DMS114 treated with DMSO at 0.1 percent for 48 hours (cell line): Measurements from ENCODE around the gene WDHD1.
"Not testable (repeated sequence)": the region's sequence is repeated elsewhere in the genome, so short reads cannot be mapped to it uniquely, and the experiment has no call there.

Source experiments
- DNase-seq: peaks from one replicate; lab custom pipeline; 2025; ENCODE audit not compliant: unreplicated experiment; lab: John Stamatoyannopoulos, UW

WDHD1 gene

DNA sequence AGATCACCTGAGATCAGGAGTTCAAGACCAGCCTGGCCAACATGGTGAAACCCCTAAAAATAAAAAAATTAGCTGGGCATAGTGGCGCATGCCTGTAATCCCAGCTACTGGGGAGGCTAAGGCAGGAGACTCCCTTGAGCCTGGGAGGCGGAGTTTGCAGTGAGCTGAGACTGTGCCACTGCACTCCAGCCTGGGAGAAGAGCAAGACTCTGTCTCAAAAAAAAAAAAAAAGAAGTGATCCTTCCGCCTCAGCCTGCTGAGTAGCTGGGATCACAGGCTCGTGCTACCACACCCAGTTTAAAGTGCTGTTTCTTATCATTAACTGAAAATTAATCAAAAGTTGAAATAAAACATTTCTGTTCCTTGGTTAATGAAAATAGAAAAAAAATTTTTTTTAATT lies 117.9 kb downstream of the WDHD1 start:
- DNase-seq = not testable (repeated sequence)

DNA sequence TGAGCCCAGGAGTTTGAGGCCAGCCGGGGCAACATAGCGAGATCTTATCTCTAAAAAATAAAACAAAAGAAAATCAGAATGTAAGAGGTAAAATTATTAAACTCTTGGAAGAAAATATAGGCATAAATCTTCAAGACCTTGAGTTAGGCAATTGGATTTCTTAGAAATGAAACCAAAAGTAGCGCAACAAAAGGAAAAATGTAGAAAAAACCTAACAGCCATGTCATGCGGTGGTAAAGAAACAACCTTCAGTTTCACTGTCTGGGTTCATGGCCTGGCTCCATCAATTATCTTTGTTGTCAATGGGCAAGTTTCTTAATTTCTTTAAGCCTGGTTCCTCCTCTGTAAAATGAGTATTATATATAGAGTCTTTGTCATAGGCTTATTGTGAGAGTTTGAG lies 118.7 kb downstream of the WDHD1 start:
- no peak for DNase-seq

DNA sequence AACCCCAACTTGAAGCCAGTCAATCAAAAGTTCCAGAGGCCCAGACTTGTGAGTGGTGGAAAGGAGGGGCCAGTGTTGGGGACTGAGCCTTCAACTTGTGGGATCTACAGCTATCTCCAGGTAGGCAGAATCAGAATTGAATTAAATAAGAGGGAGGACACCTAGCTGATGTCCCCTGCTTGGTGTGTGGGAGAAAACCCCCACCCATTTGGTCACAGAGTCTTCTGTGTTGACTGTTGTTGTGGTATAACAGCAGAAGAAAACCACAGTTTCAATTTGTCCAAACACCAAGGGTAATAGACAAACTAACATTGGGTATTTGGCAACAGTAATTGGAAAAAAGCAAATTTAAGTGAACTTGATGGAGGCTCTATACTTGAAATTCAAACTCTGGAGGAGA lies 120.8 kb downstream of the WDHD1 start:
- DNase-seq = no peak

DNA sequence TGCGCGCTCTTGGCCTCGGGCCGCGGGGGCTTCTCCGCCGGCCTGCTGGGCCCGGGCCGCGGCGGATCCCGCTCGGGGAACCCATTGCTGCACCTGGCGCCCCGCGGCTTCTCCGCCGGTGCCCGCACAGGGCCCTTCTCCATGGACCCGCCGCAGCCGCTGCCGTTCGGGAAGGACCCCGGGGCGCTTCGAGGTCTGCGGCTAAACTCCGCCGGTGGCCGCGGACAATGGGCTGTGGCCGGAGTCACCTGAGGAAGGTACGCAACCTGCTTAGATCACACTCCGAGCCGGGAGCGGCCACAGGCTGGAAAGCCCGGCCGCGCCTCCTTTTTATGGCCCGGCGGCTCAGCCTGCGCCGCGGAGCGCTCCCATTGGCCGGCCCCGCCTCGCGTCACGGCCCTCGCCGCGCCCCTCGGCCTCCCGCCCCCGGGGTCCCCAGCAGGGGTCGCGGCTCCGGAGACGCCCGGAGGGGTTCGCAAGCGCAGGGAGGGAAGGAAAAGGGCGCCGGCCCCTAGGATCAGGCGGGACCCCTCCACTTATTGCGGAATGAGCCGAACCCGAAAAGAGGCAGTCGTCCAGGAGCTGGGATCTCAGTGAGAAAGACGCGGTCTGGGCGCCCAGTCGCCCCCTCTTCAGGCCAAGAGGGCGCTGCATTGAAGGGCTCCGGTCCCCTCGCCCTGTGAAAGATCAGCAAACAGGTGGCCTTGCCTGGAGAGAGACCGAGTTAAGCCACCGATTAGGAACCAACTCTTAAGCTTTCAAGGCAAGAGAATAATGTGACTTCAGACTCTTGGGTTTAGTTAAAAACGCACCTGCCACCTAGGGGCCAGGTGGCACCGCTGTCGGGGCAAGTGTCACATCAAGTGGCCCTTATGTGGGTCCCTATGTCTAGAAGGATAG lies 124.1 kb downstream of the WDHD1 start, which contains the start of gene GCH1:
Gene GCH1 (minus strand): TSS at position 306 of the 900 bp plus-strand sequence. CDS start 163 bp downstream, at position 143.
- peak; percentile 35 for DNase-seq

DNA sequence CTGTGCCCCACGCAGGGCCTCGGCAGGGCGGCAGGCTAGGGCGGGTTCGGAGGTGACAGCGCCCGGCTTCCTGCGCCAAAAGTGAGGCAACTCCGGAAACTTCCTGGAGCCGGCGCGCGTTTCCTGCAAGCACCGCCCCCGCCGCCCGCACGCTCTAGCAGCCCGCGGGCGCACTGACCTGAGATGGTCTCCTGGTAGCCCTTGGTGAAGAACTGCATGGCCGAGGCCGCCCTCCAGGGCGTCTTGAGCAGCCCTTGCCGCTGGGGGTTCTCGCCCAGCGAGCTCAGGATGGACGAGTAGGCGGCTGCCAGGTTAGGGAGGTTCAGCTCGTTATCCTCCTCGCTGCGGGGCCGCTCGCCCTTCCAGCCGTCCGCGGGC lies 124.8 kb downstream of the WDHD1 start:
- no peak for DNase-seq

DNA sequence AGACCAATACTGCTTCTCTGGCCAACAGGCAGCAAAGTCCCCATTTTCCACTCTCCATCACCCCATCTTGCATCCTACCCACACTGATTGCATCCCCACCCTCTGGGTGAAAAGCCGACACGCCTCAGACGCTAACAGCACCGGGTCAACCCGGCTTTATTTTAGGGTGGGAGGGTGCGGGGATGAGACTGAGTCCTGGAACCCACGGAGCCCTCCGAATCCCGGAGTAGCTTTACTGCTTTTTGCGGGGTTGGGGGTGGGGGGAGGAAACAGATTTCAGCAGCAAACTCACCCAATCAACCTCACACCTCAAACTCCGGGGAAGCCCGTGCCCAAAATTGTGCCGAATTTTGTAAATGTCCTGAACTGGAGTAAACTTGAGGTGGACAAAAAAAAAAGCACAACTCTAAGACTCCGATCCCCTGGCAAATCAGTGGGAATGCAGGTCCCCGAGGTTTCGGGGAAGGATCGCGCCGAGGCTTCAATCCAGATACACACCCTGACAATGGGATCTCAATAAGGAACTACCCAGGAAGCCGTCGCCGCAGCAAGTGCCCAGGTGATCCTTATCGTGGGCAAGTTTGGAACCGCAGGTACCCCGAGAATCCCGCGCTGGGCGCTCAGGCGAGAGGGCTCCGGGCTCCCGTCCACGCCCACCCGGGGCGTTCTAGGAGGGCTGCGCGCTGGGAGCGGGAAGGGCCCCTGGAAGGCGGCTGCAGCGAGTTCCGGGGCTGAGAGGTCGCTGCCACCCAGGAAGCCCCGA lies 125.3 kb downstream of the WDHD1 start:
- DNase-seq = no peak

DNA sequence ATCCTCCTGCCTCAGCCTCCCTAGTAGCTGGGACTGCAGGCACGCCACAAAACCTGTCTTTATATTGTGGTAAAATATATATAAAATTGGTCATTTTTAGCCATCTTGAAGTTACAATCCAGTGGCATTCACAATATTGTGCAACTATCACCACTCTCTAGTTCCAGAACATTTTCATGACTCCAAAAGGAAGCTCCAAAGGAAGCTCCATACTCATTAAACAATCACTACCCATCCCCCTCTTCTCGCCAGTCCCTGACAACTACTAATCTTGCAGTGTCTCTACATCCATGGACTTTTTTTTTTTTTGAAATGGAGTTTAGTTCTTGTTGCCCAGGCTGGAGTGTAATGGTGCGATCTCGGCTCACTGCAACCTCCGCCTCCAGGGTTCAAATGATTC lies 127.3 kb downstream of the WDHD1 start:
- no peak for DNase-seq

DNA sequence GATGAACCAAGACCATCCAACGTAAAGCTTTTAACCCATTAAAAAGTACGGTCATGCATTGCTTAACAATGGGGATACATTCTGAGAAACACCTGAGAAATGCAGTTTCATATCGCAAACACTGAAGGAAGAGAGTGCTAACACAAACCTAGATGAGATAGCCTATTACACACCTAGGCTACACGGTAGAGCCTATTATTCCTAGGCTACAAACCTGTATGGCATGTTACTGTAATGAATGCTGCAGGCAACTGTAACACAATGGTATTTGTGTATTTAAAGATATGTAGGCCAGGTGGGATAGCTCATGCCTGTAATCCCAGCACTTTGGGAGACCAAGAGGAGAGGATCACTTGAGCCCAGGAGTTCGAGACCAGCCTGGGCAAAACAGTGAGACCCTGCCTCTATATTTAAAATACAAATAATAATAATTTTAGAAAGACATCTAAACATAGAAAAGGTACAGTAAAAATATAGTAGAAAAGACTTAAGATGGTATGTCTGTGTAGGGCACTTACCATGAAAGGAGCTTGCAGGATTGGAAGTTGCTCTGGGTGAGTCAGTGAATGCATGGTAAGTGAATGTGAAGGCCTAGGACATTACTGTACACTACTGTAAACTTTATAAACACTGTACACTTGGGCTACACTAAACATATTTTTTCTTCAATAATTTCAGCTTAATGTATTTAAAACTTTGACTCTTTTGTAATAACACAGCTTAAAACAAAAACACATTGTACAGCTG lies 128.9 kb downstream of the WDHD1 start:
- not testable (repeated sequence) for DNase-seq

DNA sequence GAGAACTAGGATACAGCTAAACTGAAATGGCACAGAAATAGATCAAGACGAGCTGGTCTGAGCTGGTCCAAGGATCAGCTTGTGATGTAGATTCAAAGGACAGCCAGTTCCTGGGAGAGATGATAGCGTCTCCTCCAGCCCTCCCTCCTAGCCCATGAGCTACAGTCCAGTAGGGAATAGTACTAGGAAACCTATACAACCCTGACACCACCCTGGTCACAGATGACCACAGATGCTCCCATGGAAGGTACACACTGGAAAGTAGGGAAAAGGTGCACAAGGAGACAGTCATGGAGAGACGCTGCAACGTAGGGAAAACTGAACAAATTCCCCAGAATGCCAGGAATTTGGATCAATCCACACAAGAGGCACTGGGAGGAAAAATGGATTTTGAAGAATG lies 131.2 kb downstream of the WDHD1 start:
- no peak for DNase-seq

DNA sequence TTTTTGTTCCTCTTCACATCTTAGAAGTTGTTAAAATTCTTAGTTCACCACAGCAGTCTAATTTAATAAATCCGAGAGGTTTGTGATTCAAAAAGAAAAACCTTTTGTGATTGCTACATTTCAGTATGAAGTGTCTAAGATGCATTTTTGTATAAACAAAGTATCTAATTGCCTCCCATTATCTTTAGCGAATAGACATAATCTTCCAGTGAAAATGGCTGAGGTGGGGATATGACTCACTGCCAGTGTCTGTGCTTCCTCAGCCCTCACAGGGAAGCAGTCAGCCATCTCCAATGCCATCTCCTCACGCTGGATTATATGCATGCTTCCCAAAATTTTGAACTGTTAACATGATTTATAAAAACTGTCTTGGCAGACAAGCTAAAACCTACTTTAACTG lies 131.9 kb downstream of the WDHD1 start:
- DNase-seq = no peak

DNA sequence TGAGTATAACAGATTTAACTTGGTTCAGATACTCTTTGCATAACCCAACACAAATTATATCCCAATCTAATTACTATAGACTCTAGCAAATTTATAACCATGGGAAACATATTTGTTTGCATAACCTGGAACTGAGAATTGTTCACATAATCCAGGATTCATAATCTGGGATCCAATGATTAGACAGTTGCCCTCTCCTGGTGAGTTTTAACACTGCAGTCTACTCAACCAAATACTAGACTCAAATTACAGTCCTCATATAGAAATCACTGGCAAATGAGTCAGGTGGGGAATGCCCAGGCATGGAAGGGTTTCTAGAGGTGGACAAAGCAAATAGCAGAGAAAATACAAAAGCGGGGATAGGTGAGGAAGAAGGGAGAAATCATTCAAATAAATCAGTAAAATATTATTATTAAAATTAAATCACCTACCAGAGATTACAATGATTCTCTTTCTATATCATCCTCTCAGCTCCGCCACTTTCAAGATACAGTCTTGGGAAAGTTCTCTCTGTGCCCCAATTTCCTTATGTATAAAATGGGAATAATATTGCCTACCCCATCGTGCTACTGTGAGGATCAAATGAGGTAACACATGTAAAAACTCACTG lies 133.6 kb downstream of the WDHD1 start:
- DNase-seq = no peak

DNA sequence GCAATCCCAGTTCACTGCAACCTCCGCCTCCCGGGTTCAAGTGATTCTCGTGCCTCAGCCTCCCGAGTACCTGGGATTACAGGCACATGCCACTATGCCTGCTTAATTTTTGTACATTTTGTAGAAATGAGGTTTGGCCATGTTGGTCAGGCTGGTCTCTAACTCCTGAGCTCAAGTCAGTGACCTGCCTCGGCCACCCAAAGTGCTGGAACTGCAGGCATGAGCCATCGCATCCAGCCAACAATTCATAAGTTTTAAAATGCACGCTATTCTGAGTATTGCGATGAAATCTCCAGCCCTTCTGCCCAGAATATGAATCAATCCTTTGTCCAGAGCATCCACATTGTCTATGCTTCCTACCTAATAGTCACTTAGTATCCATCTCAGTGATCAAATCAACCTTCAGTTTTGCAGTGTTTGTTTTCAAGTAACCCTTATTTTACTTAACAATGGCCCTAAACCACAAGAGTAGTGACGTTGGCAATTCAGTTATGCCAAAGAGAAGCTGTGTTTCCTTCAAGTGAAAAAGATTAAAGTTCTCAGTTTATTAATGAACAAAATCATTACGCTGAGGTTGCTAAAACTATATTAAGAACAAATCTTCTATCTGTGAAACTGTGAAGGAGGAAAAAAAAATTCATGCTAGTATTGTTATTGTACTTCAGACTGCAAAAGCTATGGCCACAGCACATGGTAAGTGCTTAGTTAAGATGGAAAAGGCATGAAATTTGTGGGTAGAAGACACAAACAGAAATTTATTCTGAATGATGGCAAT lies 135.2 kb downstream of the WDHD1 start:
- DNase-seq = no peak

DNA sequence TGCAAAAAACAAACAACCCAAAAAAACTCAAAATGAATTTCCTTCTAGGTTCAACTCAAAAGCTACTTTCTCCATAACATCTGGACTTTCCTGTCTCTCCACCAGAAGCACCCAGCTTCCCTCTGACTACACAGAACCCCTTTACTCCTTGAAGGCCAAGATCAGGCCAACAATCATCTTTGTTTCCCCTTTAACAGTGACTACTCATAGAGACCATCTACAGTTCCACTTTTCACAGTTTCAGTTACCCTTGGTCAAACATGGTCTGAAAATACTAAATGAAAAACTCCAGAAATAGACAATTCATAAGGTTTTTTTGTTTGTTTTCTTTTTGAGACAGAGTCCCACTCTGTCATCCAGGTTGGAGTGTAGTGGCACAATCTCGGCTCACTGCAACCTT lies 136.1 kb downstream of the WDHD1 start:
- no peak for DNase-seq

DNA sequence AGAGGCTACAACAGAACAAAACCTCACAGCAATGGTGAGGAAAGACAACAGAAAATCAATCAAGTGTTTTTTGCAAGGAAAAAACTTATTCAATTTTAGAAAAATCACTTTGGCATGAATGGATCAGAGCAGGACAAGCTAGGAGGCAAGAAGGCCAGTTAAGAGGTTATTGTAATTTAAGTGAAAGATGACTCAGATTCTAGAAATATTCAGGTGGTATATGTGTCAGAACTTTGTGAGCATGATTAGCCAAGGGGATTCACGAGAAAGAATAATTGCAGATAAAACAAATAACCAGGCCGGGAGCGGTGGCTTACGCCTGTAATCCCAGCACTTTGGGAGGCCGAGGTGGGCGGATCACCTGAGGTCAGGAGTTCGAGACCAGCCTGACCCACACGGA lies 137.0 kb downstream of the WDHD1 start:
- DNase-seq = no peak
